SK-N-SH treated with all-trans-retinoic acid at 6 μM for 48 hours (cell line): ENCODE measurements around the gene TRPM2.

Experiments used
- ARNTL ChIP-seq: fragments of 450-650 bp; formaldehyde crosslinking; IDR thresholded peaks from 2 replicates; pipeline ENCODE4 v1.5.0; 2020; ENCODE audit warnings: low read depth, mild to moderate bottlenecking, moderate library complexity, borderline replicate concordance
- CSDC2 ChIP-seq: fragments of 250-450 bp; sonication (Bioruptor Pico); IDR thresholded peaks from 2 replicates; pipeline ENCODE4 v1.5.0; 2020; ENCODE audit warnings: mild to moderate bottlenecking, moderate library complexity
- ESRRG ChIP-seq: fragments of 250-450 bp; sonication (Bioruptor Pico); IDR thresholded peaks from 2 replicates; pipeline ENCODE4 v1.6.1; 2021; ENCODE audit warnings: mild to moderate bottlenecking
- GLIS3 ChIP-seq: fragments of 250-450 bp; sonication (Bioruptor Pico); IDR thresholded peaks from 2 replicates; pipeline ENCODE4 v1.5.0; 2020; ENCODE audit warnings: mild to moderate bottlenecking, moderate library complexity
- OSR1 ChIP-seq: fragments of 250-450 bp; sonication (Bioruptor Pico); IDR thresholded peaks from 2 replicates; pipeline ENCODE4 v1.8.0; 2022; ENCODE audit warnings: moderate library complexity, mild to moderate bottlenecking, inconsistent platforms
- PATZ1 ChIP-seq: fragments of 250-450 bp; sonication (Bioruptor Pico); IDR thresholded peaks from 2 replicates; pipeline ENCODE4 v1.8.0; 2020; ENCODE audit warnings: mild to moderate bottlenecking, moderate library complexity, borderline replicate concordance
- PPARA ChIP-seq: fragments of 250-450 bp; sonication (Bioruptor Pico); IDR thresholded peaks from 2 replicates; pipeline ENCODE4 v1.5.0; 2020; ENCODE audit warnings: mild to moderate bottlenecking, borderline replicate concordance
- SNAI2 ChIP-seq: fragments of 250-450 bp; sonication (Bioruptor Pico); IDR thresholded peaks from 2 replicates; pipeline ENCODE4 v1.5.0; 2020; ENCODE audit warnings: mild to moderate bottlenecking, moderate library complexity
- TCF4 ChIP-seq: fragments of 250-450 bp; sonication (Bioruptor Pico); IDR thresholded peaks from 2 replicates; pipeline ENCODE4 v1.8.0; 2021; ENCODE audit warnings: mild to moderate bottlenecking, moderate library complexity, borderline replicate concordance
- ZFP3 ChIP-seq: fragments of 250-450 bp; sonication (Bioruptor Pico); IDR thresholded peaks from 2 replicates; pipeline ENCODE4 v1.5.0; 2020; ENCODE audit warnings: mild to moderate bottlenecking, moderate library complexity
- ZFP30 ChIP-seq: fragments of 450-650 bp; formaldehyde crosslinking; IDR thresholded peaks from 2 replicates; pipeline ENCODE4 v1.5.0; 2022; ENCODE audit warnings: mild to moderate bottlenecking, moderate library complexity
- ZNF565 ChIP-seq: fragments of 450-650 bp; formaldehyde crosslinking; conservative IDR thresholded peaks from 2 replicates; pipeline ENCODE4 v1.5.0; 2020; ENCODE audit warnings: low read depth, mild to moderate bottlenecking, moderate library complexity
- TF ChIP-seq, protein P1 (sequence below): fragments of 250-450 bp; sonication (Bioruptor Pico); IDR thresholded peaks from 2 replicates; pipeline ENCODE4 v1.5.0; 2020; ENCODE audit warnings: mild to moderate bottlenecking, moderate library complexity

DNA sequence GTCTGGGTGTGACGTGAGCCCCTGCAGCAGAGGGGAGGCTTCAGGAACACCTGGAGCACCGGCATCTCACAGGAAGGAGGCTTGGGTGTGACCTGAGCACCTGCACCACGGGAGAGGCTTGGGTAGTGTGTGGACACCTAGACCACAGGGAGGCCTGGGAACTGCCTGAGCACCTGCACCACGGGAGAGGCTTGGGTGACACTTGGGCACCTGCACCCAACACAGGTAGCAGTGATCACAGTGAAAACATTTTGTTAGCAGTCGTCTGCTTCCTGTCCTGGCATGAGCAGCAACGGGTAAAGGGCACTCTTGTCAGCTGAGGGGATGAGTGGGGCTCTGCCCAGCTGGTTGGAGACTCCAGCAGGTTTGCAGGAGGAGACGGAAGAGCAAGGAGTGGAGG is 124.3 kb downstream of the TRPM2 start:
- TF ChIP-seq GLIS3 (CRISPR knock-in tag) (no peak), PPARA (CRISPR knock-in tag) (no peak), ZNF565 (CRISPR knock-in tag) (no peak), ARNTL (CRISPR knock-in tag) (no peak), CSDC2 (CRISPR knock-in tag) (no peak), TCF4 (CRISPR knock-in tag) (no peak), ZFP30 (CRISPR knock-in tag) (no peak), ZFP3 (no peak), OSR1 (CRISPR knock-in tag) (no peak), PATZ1 (no peak), SNAI2 (CRISPR knock-in tag) (no peak), ESRRG (no peak)
- TF ChIP-seq, protein P1, sequence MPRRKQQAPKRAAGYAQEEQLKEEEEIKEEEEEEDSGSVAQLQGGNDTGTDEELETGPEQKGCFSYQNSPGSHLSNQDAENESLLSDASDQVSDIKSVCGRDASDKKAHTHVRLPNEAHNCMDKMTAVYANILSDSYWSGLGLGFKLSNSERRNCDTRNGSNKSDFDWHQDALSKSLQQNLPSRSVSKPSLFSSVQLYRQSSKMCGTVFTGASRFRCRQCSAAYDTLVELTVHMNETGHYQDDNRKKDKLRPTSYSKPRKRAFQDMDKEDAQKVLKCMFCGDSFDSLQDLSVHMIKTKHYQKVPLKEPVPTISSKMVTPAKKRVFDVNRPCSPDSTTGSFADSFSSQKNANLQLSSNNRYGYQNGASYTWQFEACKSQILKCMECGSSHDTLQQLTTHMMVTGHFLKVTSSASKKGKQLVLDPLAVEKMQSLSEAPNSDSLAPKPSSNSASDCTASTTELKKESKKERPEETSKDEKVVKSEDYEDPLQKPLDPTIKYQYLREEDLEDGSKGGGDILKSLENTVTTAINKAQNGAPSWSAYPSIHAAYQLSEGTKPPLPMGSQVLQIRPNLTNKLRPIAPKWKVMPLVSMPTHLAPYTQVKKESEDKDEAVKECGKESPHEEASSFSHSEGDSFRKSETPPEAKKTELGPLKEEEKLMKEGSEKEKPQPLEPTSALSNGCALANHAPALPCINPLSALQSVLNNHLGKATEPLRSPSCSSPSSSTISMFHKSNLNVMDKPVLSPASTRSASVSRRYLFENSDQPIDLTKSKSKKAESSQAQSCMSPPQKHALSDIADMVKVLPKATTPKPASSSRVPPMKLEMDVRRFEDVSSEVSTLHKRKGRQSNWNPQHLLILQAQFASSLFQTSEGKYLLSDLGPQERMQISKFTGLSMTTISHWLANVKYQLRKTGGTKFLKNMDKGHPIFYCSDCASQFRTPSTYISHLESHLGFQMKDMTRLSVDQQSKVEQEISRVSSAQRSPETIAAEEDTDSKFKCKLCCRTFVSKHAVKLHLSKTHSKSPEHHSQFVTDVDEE (CRISPR knock-in tag): no peak
